Stimulated activated CD4-positive, alpha-beta T cell treated with anti-CD3 and anti-CD28 coated beads, Interleukin-4, amount 100 ng/mL, for 24 hours (primary cell): ENCODE results near the gene CNTN1.

Source experiments
- DNase-seq: peaks from one replicate; pipeline ENCODE4 v3.0.0-alpha.2; 2020

Gene CNTN1

DNA sequence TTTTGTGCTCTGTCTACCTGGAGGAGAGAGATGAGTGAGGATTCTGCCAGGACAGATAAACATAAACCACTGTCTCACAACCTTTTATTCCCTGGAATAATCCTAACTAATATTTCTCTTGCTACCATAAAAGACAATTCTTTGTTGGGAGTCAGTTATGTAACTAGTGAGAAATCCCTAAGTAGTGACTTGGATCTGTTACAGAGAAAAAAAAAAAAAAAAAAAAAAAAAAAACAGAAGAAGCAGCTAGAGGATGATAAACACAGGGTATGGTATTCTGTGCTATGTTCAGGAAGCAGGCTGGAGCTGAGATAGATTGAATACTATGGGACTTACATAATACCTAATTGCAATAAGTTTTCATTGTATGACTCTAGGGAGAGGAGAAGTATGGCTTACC lies 178.7 kb downstream of the CNTN1 start:
- no peak for DNase-seq

GRCh38 chr12:40874868-40875267 lies 182.6 kb downstream of the CNTN1 start:
- DNase-seq = no peak

GRCh38 chr12:40889329-40889728 lies 197.1 kb downstream of the CNTN1 start:
- DNase-seq = no peak

- DNase-seq = no peak
Measured at GRCh38 chr12:40892528-40892927, 200.3 kb downstream of the CNTN1 start.

GRCh38 chr12:40898505-40898904 lies 206.3 kb downstream of the CNTN1 start:
- DNase-seq = no peak

- no peak for DNase-seq
Measured at GRCh38 chr12:40903040-40903439, 210.8 kb downstream of the CNTN1 start.

DNA sequence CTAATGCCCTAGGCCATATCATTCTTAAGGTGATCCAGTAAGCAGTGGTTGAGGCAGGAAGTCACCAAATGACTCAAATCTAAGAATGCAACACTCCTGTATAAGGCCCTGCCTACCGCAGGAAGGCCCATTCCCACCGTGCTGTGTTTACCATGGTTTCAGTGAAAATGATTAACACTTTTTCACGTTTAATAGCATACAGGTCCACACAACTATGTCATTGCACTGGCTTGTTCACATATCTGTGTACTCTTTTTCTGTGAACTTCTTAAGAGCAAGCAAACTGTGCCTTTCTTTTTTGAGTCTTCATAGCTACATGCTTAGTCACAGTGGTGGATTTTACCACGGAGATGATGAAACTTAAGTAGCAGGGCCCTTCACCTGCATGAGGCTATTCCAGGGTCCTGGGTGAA lies 214.9 kb downstream of the CNTN1 start:
- no peak for DNase-seq

GRCh38 chr12:40911676-40912075 lies 219.4 kb downstream of the CNTN1 start:
- DNase-seq = no peak

- no peak for DNase-seq
Measured at GRCh38 chr12:40915172-40915571, 222.9 kb downstream of the CNTN1 start.

GRCh38 chr12:40917561-40917960 lies 225.3 kb downstream of the CNTN1 start:
- no peak for DNase-seq

DNA sequence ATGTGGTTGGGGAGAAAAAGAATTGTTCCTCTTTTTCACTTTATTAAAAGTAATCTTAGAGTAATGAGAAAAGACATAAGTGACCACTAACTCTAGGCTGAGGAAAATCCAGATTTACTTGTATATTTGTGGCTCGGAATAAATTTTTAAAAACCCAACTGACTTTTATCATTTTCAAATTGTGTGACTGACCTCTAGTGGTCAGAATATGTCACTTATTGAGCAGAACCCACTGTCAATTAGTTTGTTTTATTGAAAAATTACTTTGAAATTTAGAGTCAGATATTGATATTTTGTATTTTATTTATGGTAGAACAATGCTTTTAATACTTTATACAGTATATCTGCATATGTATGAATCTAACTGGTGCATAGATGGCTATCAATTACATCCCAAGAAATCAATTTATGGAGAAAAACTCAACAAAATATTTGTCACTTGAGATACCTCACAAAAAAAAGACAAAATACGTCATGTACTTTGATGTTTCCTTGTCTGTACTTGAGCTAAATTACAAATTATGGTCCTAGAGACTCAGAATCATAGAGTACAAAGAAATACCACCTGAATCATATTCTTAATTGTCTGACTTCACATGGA lies 229.4 kb downstream of the CNTN1 start:
- DNase-seq = no peak

- DNase-seq = no peak
Measured at GRCh38 chr12:40937891-40938290, 245.7 kb downstream of the CNTN1 start.

- no peak for DNase-seq
Measured at GRCh38 chr12:40942326-40942725, 250.1 kb downstream of the CNTN1 start.

GRCh38 chr12:40945772-40946171 lies 253.5 kb downstream of the CNTN1 start:
- no peak for DNase-seq

GRCh38 chr12:40946612-40947194 lies 254.5 kb downstream of the CNTN1 start:
- DNase-seq = no peak

DNA sequence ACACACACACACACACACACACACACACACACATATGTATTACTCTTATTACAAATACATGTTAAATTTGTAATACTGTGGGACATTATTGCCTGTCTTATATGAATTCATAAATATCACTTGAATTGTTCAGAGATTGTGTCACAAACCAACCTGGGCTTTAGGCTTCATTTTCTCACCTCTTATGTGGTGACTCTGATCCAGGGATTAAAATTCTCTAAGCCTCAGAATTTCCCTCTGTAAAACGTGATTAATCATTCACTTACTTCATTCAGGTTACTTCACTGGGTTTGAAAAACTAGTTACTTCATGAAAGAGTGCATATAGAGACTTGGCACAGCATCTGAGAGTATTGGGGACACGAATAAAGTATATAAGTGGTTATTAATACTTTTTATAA lies 255.6 kb downstream of the CNTN1 start:
- DNase-seq = no peak

GRCh38 chr12:40953076-40953475 lies 260.8 kb downstream of the CNTN1 start:
- no peak for DNase-seq

GRCh38 chr12:40957417-40957816 lies 265.2 kb downstream of the CNTN1 start:
- no peak for DNase-seq

DNA sequence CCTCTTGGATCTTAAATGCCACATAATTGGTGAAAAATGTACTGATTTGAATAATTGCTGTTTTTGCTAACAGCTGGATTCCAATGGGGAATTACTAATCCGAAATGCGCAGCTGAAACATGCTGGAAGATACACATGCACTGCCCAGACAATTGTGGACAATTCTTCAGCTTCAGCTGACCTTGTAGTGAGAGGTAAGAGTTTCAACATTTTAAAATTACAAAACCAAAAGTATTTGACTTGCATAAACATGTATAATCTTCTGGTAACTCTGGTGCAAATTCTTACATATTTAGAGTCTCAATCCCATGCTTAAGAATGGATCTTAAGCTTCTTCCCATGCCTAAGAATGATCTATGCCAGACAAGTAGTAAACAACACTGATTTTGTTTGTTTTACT lies 266.8 kb downstream of the CNTN1 start:
- DNase-seq = no peak

GRCh38 chr12:40963751-40964150 lies 271.5 kb downstream of the CNTN1 start:
- no peak for DNase-seq

- no peak for DNase-seq
Measured at GRCh38 chr12:40969796-40970195, 277.6 kb downstream of the CNTN1 start.

DNA sequence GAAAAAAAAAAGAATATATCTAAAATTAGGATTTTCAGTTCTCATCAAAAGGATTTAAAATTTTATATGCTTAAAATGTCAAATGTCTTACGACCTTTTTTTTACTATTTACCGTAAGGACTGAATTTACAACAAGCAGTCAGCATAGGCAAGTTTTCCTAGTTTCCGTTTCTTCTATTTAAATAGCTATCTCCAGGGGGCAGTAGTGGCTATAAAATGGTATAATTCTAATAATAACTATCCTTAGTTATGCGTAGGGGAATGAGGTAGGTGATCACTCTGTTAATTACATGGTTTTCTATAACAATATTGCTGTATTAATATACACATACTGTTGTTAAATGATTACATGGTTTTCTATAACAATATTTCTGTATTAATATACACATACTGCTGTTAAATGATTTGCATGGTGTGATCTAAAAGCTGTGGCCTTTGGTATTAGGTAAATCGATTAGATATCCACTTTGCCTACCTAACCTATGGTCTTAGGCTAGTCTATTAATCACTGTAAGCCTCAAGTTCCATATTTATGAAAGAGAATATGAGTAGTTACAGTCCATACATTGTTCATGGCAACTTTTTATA lies 278.2 kb downstream of the CNTN1 start:
- DNase-seq = no peak

- DNase-seq = no peak
Measured at GRCh38 chr12:40971911-40972310, 279.7 kb downstream of the CNTN1 start.

DNA sequence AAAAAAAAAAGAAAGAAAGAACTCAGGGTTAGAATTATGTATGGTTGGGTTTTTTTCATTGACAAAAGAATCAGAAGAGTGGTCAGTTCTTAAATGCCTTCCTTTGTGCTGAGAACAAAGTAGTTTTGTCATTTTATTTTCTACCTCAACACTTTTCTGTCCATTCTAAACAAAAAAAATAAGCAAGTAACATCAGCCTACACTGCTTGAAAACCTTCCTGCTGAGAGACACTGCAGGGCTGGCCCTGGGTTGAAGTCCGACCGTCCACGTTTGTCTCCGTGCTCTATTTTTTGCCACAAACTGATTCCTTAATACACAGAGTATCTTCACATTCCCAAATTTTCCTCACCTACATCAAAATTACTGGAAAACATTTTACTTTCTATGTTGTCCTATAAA lies 284.3 kb downstream of the CNTN1 start:
- DNase-seq = no peak

- DNase-seq = no peak
Measured at GRCh38 chr12:40980427-40980961, 288.3 kb downstream of the CNTN1 start.
